Measurements from ENCODE around the gene LIN28B.

Gene LIN28B

DNA sequence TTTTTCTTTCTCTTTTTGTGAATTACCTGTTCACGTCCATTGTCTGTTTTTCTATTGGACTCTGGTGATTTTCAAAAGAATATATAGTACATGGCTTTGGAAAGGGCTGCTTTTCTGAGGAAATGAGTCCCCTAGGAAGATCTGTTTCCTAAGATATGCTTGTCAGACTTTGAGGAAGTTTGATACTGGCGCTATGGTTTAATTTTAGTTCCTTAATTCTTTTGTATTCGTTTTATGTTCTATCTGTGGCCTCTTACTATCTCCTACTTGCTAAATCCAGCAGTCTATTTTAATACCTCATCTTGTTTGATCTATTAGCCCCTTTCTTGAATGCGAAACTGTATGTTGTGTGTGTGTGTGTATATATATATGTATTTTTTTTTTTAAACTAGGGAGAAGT lies 101.9 kb downstream of the LIN28B start:
- TF ChIP-seq, protein P1, sequence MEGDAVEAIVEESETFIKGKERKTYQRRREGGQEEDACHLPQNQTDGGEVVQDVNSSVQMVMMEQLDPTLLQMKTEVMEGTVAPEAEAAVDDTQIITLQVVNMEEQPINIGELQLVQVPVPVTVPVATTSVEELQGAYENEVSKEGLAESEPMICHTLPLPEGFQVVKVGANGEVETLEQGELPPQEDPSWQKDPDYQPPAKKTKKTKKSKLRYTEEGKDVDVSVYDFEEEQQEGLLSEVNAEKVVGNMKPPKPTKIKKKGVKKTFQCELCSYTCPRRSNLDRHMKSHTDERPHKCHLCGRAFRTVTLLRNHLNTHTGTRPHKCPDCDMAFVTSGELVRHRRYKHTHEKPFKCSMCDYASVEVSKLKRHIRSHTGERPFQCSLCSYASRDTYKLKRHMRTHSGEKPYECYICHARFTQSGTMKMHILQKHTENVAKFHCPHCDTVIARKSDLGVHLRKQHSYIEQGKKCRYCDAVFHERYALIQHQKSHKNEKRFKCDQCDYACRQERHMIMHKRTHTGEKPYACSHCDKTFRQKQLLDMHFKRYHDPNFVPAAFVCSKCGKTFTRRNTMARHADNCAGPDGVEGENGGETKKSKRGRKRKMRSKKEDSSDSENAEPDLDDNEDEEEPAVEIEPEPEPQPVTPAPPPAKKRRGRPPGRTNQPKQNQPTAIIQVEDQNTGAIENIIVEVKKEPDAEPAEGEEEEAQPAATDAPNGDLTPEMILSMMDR (IDR thresholded peaks at IDR 0.05; ENCODE audit: low read depth, low read length): no peak
- no peak overlapping the region for H3K4me3 ChIP-seq (ENCODE audit: low read depth, low read length)
- in situ Hi-C loops (cut with HindIII; ENCODE audit: low sequenced_read_pairs): no loop called here
- DNase-seq (ENCODE audit: low read depth, low spot score): no peak

DNA sequence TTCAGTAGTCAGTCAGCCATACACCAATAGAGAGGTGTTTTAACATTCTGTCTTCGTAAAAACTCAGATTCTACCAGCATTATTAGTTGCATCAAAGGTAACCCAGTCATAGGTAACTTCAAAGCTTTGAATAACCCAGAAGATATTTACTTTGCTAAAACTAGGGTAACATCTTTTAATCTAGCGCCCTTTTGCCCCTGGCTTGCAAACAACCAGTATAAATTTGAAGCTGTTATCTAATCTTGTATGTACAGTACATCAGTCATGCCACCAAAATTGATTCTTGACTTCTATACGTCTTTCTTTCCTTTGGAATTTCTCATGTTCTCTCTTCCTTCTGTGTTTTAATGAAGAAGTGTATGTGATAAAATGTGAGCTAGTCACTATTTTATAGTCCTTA lies 109.3 kb downstream of the LIN28B start:
- no peak for DNase-seq (ENCODE audit: low read depth, low spot score)
- TF ChIP-seq, protein P1 (IDR thresholded peaks at IDR 0.05; ENCODE audit: low read depth, low read length): no peak
- no peak overlapping the region for H3K4me3 ChIP-seq (ENCODE audit: low read depth, low read length)
- in situ Hi-C loops (cut with HindIII; ENCODE audit: low sequenced_read_pairs): no loop called here

DNA sequence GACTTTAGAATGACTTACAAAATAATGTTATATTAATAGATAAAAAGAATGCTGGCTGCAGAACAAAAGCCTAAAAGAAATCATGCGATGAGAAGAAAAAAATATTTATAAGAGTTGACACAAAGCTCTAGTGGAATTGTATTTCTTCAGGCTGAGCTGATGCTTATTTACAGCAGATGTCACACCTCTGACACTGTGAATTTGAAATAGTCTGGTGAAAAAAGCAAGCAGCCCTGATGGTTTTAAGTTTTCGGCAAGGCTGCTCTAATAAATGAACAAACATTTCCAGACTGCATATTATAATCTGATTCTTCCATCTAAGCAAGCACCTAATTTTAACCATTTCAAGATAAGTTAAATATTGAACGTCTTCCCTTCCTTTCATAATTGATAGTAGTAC lies 109.9 kb downstream of the LIN28B start:
- in situ Hi-C loops (cut with HindIII; ENCODE audit: low sequenced_read_pairs): no loop called here
- DNase-seq (ENCODE audit: low read depth, low spot score): no peak
- TF ChIP-seq, protein P1 (IDR thresholded peaks at IDR 0.05; ENCODE audit: low read depth, low read length): no peak
- H3K4me3 ChIP-seq (ENCODE audit: low read depth, low read length): no peak overlapping the region

- H3K4me3 ChIP-seq (ENCODE audit: low read depth, low read length): no peak overlapping the region
- no peak for DNase-seq (ENCODE audit: low read depth, low spot score)
- TF ChIP-seq, protein P1 (IDR thresholded peaks at IDR 0.05; ENCODE audit: low read depth, low read length): no peak
- in situ Hi-C loops (cut with HindIII; ENCODE audit: low sequenced_read_pairs): no loop called here
These were observed 110.4 kb downstream of the LIN28B start for GRCh38 chr6:105067329-105067728.

- DNase-seq (ENCODE audit: low read depth, low spot score): no peak
- H3K4me3 ChIP-seq (ENCODE audit: low read depth, low read length): no peak overlapping the region
- TF ChIP-seq, protein P1 (IDR thresholded peaks at IDR 0.05; ENCODE audit: low read depth, low read length): no peak
- in situ Hi-C loops (cut with HindIII; ENCODE audit: low sequenced_read_pairs): no loop called here
These were observed 111.5 kb downstream of the LIN28B start for GRCh38 chr6:105068407-105068806.

- TF ChIP-seq, protein P1 (IDR thresholded peaks at IDR 0.05; ENCODE audit: low read depth, low read length): no peak
- no peak for DNase-seq (ENCODE audit: low read depth, low spot score)
- no peak overlapping the region for H3K4me3 ChIP-seq (ENCODE audit: low read depth, low read length)
- in situ Hi-C loops (cut with HindIII; ENCODE audit: low sequenced_read_pairs): no loop called here
These were observed 113.0 kb downstream of the LIN28B start for GRCh38 chr6:105069821-105070445.

Data from astrocyte of the spinal cord (primary cell).